ENCODE data around the gene GPD1L.
"Not testable (repeated sequence)": the region's sequence is repeated elsewhere in the genome, so short reads cannot be mapped to it uniquely, and the experiment has no call there.

The GPD1L gene

DNA sequence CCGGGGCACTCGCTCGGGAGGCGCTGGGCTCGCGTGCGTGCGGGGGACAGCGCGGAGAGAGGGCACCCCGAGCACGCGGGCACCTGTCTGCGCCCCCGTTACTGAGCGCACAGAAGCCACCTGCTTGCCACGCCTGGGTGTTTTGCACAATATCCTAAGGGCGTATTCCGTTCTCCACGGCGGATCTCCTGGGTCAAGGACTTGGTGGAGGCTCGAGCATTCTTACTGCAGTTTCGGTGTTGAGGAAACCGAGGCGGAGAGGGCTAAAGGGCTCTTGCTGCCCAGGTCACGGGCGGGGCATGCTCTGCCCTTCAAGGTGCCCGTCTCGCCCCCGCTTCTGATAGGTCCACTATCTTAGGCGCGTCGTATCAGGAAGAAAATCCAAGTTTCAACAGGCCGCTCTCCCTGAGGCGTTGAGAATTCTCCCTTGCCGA, 526 bp downstream of the GPD1L start:
- DNase-seq, result peak; percentile 20

DNA sequence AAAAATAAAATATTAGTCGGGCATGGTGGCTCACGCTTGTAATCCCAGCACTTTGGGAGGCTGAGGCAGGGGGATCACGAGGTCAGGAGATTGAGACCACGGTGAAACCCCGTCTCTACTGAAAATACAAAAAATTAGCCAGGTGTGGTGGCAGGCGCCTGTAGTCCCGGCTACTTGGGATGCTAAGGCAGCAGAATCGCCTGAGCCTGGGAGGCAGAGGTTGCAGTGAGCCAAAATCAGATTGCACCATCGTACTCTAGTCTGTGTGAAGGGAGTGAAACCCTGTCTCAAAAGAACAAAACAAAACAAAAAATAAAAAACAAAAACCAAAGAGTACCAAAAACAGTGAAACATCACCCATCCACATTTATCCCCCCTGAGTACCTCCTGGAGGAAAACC, 1.8 kb downstream of the GPD1L start:
- not testable (repeated sequence) for DNase-seq

DNA sequence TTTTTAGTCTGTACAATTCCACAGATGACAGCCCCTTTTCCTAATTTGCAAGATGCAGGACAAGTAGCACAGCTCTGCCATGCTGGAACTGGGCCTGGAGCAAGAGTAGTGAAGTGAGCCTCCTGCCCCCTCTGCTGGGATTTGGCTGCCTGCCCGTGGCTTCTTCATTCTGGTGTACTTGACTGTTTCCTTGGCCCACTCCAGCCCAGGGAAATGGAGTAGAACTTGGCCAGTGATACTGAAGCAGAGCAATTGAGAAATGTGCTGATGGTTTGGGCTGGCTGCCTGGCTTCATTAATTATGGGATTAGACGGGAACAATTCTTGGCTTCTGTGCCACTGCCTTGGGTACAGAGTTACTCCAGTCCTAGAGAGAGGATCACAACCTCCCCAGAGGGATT, 2.8 kb downstream of the GPD1L start:
- peak; percentile 32 for DNase-seq

DNA sequence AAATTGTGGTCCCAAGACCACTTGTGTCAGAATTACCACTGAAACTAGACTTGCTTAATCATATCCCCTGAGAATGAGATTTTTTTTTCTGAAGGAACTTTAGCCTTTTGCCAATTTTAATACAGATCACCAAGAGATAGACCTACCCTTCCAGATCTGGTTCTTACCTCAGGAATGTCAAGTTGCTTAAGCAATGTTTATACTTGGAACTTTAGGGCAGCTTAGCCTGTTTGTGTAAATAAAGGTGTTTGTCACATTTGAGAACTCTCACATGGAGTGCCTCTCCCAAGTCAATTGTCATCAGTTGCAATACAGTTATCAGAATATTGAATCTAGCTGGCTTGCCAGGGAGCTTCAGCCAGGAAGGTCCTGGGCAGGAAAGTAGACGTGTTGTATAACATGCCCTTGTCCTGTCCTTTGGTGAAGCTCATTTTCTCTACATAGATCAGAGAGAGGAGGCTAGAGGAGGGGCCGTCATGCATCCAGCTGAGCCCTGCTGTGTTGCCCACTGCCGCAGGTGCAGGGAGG, 3.9 kb downstream of the GPD1L start:
- no peak for DNase-seq

DNA sequence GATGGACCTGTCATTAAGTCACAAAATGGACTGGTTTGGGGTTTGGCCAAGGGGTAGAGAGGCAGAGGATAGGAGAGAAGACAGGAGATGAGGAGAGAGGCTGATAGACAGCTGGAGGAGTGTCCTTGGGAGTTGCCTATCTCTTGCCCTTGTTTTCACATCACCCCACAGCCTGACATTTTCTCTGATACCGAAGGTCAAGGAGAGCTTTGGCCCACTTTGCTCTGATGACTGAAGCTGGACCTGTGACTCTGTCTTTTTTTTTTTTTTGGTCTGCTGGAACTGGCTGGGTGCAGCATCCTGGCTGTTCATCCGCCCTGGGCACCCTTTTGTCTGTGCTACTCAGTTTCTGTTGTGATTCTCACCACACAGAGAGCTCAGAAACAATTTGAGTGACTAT, 5.1 kb downstream of the GPD1L start:
- no peak for DNase-seq

DNA sequence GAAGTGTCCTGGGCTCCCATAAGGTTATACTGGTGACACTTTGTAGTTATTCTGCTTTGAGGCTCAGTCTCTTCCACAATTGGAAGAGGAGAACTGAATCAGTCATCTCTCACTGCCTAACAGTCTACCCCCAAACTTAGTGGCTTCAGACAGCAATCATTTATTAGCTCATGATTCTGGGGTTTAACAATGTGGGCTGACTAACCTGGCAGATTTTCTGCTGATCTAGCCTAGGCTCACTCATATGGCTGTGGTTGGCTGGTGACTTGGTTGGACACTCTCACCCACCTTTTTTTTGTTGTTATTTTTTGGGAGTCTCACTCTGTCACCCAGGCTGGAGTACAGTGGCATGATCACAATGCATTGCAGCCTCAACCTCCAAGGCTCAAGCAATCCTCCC, 7.1 kb downstream of the GPD1L start:
- DNase-seq, result no peak

DNA sequence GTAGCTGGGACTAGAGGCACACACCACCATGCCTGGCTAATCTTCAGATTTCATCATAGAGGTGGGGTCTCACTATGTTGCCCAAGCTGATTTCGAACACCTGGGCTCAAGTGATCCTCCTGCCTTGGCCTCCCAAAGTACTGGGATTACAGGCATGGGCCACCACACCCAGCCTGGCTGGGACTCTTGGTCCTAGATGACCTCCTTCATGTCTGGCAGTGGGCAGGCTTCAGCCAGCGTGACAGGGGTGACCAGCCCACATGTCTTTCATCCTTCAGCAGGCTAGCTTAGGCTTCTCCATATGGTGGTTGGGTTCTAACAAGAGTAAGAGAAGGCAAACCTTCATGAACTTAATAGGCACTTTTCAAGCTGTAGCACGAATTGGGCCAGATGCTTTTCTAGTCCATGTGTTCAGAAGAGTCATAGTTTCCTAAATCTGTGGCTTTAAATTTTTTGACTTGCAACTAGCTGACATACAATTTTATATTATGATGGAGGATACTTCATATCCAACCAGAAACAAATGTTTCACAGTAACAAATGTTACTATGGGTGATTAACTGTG, 7.6 kb downstream of the GPD1L start:
- DNase-seq, result no peak

DNA sequence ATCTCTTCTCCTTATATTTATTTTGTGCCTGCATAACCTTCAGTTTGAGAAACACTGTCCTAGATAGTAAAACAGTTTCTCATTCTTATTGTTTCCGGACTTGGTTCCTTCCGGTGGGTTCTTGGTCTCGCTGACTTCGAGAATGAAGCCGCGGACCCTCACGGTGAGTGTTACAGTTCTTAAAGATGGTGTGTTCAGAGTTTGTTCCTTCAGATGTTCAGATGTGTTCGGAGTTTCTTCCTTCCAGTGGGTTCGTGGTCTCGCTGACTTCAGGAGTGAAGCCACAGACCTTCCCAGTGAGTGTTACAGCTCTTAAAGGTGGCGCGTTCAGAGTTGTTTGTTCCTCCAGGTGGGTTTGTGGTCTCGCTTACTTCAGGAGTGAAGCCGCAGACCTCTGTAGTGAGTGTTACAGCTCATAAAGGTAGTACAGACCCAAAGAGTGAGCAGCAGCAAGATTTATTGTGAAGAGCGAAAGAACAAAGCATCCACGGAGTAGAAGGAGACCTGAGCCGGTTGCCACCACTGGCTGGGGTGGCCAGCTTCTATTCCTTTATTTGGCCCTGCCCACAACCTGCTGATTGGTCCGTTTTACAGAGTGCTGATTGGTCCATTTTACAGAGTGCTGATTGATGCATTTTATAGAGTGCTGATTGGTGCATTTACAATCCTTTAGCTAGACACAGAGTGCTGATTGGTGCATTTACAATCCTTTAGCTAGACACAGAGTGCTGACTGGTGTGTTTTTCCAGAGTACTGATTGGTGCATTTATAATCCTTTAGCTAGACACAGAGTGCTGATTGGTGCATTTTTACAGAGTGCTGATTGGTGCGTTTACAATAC, 8.3 kb downstream of the GPD1L start:
- not testable (repeated sequence) for DNase-seq

DNA sequence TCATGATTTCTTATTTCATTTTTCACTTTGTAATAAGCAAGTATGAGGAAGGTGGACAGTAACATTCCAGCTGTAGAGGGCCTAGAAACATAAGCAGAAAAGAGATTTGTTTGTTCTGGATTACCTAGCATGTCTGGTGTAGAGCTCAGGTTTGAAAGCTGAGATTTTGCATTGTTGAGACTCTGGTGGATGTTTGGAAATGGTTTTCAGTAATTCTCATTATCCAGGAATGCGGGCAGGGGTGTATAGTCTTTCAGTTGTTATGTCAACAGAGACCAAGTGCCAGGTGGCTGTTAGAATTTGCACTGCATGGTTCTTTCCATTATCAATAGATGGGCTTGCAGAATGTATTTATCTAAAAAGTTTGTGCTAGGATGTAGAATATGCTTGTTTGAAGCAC, 10.9 kb downstream of the GPD1L start:
- no peak for DNase-seq

DNA sequence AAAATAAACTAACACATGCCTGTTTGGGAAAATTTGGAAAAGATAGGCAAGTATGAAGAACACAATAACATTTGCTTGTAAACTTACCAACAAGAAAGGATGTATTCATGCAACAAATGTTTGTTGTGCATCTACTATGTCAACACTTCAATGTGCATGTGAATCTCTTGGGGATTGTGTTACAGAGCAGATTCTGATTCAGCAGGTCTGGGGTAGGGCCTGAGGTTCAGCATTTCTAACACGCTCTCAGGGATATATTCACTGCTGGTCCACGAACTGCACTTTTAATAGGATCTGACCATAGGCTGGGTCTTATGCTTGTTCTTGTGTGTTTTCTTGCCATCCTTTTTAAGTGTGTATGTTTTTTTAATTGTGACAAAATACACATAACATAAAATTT, 11.8 kb downstream of the GPD1L start:
- DNase-seq, result no peak

DNA sequence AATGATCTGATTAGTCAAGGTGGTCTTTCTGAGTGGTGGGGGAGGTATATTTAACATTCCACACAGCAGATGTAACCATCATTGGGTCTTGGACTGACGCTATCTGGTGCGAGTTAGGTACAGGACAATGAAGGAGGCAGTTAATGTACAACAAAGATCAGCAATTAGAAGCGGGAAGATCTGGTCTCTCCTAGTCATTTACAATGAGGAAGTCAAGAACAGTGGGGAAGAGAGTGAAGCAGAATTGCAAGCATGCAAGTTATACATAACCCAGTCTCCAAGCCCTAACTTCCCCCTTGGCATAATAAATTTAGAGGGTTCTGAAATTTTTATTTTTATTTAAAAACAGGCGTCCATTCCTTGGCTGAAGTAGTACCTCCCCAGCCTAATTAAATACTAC, 14.1 kb downstream of the GPD1L start:
- DNase-seq, result no peak

DNA sequence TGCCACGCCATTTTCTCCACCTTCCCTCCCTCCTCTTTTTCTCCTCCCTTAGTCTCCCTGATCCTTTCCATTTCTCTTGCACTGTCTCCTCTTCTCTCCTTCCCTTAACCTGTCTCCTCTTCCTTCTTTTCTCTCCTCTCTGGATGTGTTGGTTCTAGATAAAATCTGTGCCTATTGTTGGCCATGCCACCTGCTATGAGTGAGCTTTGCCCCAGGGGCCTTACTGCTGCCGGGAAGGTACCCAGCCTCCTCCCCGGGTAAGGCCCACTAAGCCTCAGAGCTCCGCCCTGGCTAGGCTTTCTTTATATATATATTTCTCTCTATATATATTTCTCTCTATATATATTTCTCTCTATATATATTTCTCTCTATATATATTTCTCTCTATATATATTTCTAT, 14.7 kb downstream of the GPD1L start:
- no peak for DNase-seq

DNA sequence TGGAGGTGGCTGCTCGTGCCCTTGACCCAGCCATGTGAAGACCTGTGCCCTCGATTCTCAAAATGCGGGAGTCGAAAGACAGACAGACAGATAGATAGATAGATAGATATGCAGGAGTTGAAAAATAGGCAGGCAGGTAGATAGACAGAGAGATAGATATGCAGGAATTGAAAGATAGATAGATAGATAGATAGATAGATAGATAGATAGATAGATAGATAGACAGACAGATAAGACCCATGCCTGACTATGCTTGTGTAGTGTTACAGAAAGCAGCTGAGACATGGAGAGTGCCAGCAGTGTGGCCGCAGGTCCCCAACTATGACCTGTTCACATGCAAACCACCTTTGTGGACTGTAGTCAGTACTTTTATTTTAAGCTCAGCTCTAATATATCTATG, 17.2 kb downstream of the GPD1L start:
- DNase-seq, result no peak

DNA sequence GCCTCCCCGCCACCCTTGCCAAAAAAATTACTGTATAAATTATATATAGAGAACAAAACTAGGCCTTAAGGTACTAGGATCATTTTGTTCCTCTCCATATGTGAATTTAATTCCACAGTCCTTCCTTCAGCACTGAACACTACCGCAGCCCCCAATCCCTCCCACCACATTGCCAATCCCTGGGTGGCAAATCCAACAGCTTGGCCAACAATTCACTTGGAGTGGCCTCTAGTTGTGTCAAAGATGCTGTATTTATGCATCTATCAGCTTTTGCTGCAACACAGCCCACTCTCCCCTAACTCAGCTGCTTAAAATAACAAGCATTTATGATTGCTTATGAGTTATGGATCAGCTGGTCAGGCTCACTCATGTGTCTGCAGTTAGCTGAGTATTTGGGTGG, 18.6 kb downstream of the GPD1L start:
- no peak for DNase-seq

DNA sequence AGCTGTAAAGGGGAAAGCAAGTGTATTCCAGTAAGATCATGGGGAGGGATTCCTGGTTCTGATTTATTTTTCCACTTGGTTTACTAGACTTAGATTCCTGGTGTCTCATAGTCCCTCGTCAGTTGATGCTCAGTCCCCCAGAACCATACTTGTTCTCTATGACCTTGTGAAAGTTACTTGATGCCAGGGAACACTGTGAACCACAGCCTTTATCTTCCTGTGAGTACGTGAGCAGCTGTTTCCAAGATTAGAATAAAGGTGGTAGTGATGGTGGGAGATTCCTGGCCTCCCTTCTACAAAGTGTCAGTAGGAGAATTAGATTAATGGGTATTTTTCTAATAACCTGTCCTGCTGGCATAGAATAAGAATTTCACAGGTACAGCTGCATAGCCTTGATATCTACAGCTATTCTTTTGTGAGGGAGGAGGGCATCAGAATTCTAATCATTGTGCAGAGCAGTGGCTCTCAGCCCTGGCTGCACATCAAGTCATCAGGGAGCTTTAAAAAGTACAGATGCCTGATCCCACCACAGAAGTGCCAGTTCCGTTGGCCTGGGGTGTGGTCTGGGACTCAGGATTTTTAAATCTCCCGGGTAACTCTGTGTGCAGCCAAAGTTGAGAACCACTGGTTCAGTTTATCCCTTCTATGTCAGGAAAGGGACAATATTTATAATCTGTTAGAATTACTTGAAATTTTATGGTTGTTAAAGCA, 20.0 kb downstream of the GPD1L start:
- DNase-seq, result no peak

DNA sequence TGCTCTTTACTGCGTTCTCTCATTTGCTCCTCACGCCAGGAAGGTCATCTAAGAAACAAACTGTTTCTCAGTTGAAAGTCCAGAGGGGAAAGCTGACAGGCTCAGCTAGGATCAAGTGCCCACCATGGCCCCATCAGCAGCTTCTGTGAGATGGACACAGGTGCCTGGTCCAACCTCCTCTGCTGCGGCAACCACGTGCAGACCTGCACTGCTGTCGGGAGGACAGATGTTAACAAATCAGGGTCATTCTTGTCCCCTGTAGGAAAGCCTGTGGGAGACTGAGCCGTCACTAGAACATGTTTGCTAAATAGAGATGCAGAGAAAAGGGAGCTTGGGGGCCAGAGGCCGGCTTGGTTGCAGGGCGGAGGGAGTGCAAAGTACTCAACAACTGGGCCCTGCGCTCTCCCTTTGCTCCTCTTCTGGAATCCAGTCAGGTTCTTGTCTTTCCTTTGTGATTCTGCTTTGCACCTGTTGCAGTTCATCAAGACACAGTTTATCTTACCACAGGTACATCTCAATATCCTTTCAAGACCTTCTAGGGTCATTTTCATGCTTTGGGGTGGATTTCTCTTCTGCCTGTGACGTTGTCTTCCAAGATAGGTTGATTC, 20.9 kb downstream of the GPD1L start:
- no peak for DNase-seq

DNA sequence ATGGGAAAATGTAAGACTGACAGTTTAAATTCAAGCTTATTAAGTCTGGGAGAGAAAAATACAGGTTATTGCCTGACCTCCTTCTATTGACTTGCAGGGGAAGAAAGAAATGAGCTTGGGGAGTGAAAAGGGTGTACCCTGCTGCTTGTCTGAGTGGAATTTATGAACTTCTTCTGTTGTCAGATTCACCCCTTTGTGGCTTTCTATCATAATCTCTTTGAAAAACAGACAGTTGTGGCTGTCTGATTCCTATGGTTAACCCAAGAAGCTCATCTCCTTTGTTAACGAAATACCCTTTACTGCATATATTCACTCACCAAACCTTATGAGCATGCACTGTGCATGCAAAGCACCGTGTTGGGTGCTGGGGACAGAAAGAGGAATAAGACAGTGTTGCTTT, 22.5 kb downstream of the GPD1L start:
- DNase-seq, result no peak

DNA sequence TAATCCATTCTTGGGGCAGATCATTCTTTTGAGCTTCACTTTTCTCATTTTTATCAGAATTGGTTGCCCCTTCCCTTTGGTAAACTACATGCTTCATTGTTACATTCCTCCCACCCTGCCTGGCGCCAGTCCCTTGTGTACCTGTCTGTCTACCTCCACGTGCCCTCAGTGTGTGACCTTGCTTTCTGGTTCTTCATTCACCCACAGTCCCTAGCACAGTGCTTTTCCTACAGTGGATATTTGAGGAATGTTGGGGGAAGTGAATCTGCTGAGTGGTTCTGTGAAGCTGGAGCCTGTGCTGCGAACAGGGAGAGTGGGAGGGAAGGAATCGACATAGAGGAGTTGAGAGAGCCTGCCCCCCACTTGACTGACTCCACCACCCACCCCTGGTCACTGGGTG, 23.4 kb downstream of the GPD1L start:
- no peak for DNase-seq

DNA sequence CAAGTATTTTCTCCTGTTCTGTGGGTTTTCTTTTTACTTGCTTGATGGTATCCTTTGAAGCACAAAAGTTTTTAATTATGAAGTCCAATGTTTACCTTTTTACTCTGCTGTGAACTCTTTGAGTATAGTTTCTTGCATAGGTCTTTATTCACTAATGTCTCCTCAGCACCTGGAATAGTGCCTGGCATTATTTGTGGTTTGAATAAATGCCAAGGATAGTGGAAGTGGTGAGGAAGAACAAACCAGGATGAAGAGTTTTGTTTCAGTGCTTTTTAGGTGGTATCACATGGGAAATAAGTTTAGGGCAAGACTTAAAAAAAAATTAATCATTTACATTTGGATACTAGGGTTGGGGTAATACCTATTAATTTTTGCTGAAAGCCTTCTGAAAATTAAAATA, 25.7 kb downstream of the GPD1L start:
- DNase-seq, result no peak

DNA sequence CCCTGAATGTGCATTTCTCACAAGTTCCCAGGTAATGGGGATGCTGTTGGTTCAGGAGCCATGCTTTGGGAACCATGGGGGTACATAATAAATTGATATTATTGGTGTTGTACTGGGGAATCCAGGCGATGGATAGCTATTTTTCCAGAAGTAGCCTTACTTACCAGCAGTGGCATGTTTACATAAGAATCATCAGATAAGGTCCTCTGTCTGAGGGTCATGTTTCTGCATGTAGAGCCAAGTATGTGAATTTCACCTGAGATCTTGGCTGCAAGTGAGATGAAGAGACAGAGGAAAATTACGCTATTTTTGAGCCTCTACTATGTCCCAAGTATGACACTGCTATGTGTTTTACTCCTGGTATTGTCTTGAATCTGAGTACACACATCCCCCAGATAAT, 26.3 kb downstream of the GPD1L start:
- no peak for DNase-seq

DNA sequence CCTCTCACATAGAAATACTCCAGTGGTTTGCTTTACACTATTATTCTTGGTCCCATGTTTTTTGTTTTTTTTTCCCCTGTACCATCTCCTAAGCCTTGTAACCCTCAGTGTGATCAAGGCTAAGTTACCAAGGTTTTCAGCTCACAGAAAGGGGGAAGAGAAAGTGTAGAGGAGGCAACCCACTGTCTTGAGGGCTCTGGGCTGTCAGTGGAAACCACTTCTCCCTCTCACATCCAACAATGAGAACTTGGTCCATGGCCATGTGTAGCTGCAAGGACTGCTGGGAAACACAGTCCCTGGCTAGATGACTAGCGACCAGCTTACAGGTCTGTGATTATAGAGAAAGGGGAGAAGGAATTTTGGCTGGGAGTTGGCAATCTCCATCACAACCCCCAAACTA, 30.3 kb downstream of the GPD1L start:
- DNase-seq, result no peak

DNA sequence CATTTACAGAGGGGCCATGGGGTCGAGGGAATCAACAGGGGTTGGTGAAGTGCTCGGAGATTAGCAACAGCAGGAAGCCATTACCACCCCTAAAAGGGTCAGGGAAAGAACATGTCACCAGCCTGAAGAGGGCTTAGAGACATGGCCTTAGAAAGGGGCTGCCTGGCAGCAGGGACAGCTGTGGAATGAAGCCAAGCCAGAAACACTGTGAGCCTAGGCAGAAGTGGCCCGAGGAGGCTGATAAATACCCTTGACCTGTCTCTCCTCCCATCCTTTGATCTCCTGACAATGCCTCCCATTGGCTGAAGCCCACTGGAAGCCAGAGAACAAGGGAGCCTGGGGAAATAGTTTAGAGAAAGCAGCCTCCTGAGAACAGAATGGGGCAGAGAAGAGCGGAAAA, 31.4 kb downstream of the GPD1L start:
- peak; percentile 4 for DNase-seq

DNA sequence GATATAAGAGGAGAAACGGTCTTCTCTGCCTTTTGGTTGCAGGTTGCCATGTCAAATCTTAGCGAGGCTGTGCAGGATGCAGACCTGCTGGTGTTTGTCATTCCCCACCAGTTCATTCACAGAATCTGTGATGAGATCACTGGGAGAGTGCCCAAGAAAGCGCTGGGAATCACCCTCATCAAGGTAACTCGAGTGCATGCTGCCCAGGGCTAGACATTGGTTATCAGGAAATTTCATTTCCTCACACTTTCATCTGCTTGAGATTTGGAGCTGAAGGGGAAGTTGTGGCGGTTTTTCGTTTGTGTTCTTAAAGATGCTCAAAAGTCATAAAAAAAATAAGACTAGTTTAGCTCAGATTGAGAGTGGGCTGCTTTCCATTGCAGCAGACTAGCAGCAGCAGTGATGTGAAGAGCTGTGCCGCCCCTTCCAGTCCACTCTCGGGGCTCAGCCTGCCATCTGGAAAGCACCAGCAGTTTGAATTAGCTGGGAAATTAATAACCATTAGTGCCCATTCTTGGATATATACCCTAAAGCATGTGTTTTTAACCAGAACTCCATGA, 32.2 kb downstream of the GPD1L start:
- no peak for DNase-seq
